CD14-positive monocyte (primary cell): ENCODE measurements around the gene AHR. TPM values are rescaled to one million over a fixed set of nuclear protein-coding genes. Genes with fewer than 3 reads are reported as not detected.
A peak's percentile ranks its signal among the peaks of the same experiment; 100 is the strongest.

Experiments
- DNase-seq, 3 donors: peaks; one replicate each; pipeline ENCODE4 v3.0.0-alpha.2; 2011 to 2022
- H2AFZ ChIP-seq: 2 replicates; pipeline ENCODE4 v1.6.0; 2012; ENCODE audit warnings: mild to moderate bottlenecking, low read depth, low read length, inconsistent platforms; ENCODE audit not compliant: insufficient read depth, poor library complexity, severe bottlenecking
- H3K27ac ChIP-seq, 2 donors: 1 replicate in 1 of 2; 2 replicates in 1 of 2; pipeline ENCODE4 v1.5.1; 2012 to 2013; ENCODE audit warnings: low read length in 2 of 2, control low read depth in 1 of 2, inconsistent platforms in 1 of 2, low read depth in 1 of 2, mild to moderate bottlenecking in 1 of 2
- H3K27me3 ChIP-seq, 2 donors: one replicate each; pipeline versions ENCODE4 v1.6.0 to v1.6.1; 2011 to 2013; ENCODE audit warnings: low read length in 2 of 2; ENCODE audit not compliant: control insufficient read depth in 2 of 2, insufficient read depth in 2 of 2
- H3K36me3 ChIP-seq, 2 donors: replicated peaks in 1 of 2; 1 replicate in 1 of 2; 2 replicates in 1 of 2; pipeline versions ENCODE4 v1.5.1 to v1.6.1; 2012 to 2013; ENCODE audit warnings: low read length in 2 of 2, control low read depth in 1 of 2, inconsistent platforms in 1 of 2, mild to moderate bottlenecking in 1 of 2; ENCODE audit not compliant: insufficient read depth in 2 of 2, control insufficient read depth in 1 of 2
- H3K4me1 ChIP-seq, 2 donors: 1 replicate in 1 of 2; 2 replicates in 1 of 2; pipeline versions ENCODE4 v1.5.1 to v1.6.1; 2012 to 2013; ENCODE audit warnings: low read length in 2 of 2, control low read depth in 1 of 2, inconsistent platforms in 1 of 2, mild to moderate bottlenecking in 1 of 2, moderate library complexity in 1 of 2; ENCODE audit not compliant: insufficient read depth in 2 of 2, control insufficient read depth in 1 of 2
- H3K4me2 ChIP-seq: replicated peaks from 2 replicates; pipeline ENCODE3; 2012; ENCODE audit warnings: low read length, moderate library complexity, mild to moderate bottlenecking; ENCODE audit not compliant: poor library complexity, severe bottlenecking; ENCODE audit errors: extremely low read depth
- H3K4me3 ChIP-seq, 3 experiments: fragments of 200-600 bp in 1 of 3; sonication (generic) in 1 of 3; replicated peaks in 1 of 3; 1 replicate in 2 of 3; 2 replicates in 1 of 3; pipeline ENCODE4 v1.5.1; 2011 to 2013; ENCODE audit warnings: low read length in 3 of 3, mild to moderate bottlenecking in 3 of 3, control low read depth in 2 of 3, low read depth in 2 of 3, inconsistent platforms in 1 of 3, moderate library complexity in 1 of 3
- H3K79me2 ChIP-seq: 2 replicates; pipeline ENCODE4 v1.6.0; 2012; ENCODE audit warnings: mild to moderate bottlenecking, control low read depth, inconsistent platforms, low read length, moderate library complexity; ENCODE audit not compliant: insufficient read depth
- H3K9ac ChIP-seq: 2 replicates; pipeline ENCODE4 v1.6.0; 2017; ENCODE audit warnings: low read length, mild to moderate bottlenecking; ENCODE audit not compliant: insufficient read depth, poor library complexity, severe bottlenecking
- H3K9me3 ChIP-seq, 2 donors: replicated peaks in 1 of 2; 1 replicate in 1 of 2; 2 replicates in 1 of 2; pipeline versions ENCODE4 v1.5.1 to v1.6.1; 2012 to 2013; ENCODE audit warnings: low read length in 2 of 2, control low read depth in 1 of 2; ENCODE audit not compliant: control insufficient read depth in 1 of 2, insufficient read depth in 1 of 2
- H4K20me1 ChIP-seq: 2 replicates; pipeline ENCODE4 v1.6.0; 2012; ENCODE audit warnings: mild to moderate bottlenecking, low read length, control low read depth, moderate library complexity; ENCODE audit not compliant: insufficient read depth
- H3K27ac Mint-ChIP-seq, 7 donors: one replicate each; pipeline ENCODE4 v1.8.0; 2020; ENCODE audit warnings: mild to moderate bottlenecking in 7 of 7, mixed read lengths in 7 of 7, moderate library complexity in 6 of 7, inconsistent platforms in 2 of 7
- H3K27me3 Mint-ChIP-seq, 3 donors: one replicate each; pipeline ENCODE4 v1.8.0; 2021 to 2022; ENCODE audit warnings: low read depth in 3 of 3, mild to moderate bottlenecking in 3 of 3, mixed read lengths in 3 of 3, moderate library complexity in 3 of 3, inconsistent platforms in 1 of 3
- H3K36me3 Mint-ChIP-seq, 2 donors: one replicate each; pipeline ENCODE4 v1.8.0; 2020; ENCODE audit warnings: mixed read lengths in 2 of 2, inconsistent platforms in 1 of 2, mild to moderate bottlenecking in 1 of 2
- H3K4me1 Mint-ChIP-seq: one replicate; pipeline ENCODE4 v1.8.0; 2020; ENCODE audit warnings: mild to moderate bottlenecking, mixed read lengths
- H3K4me3 Mint-ChIP-seq, 2 donors: one replicate each; pipeline ENCODE4 v1.8.0; 2020; ENCODE audit warnings: mild to moderate bottlenecking in 2 of 2, mixed read lengths in 2 of 2, moderate library complexity in 1 of 2
- H3K9me3 Mint-ChIP-seq, 7 donors: one replicate each; pipeline ENCODE4 v1.8.0; 2020 to 2022; ENCODE audit warnings: mixed read lengths in 7 of 7, mild to moderate bottlenecking in 6 of 7, moderate library complexity in 6 of 7, inconsistent platforms in 2 of 7
- WGBS: methylation state at CpG from one replicate; pipeline ENCODE4 v1.1.5; 2013; ENCODE audit warnings: missing lambda C conversion rate; ENCODE audit not compliant: insufficient coverage; 5-methylcytosine and 5-hydroxymethylcytosine counted together
- intact Hi-C, 2 donors: fragments of 100-400 bp; cut with micrococcal nuclease; formaldehyde crosslinking; loops; one replicate each; pipeline versions ENCODE4 v1.15.0 to v1.15.1; 2023
- polyA plus RNA-seq, 3 donors: library from polyadenylated mRNA; depleted of rRNA in 1 of 3; unstranded in 2 of 3; stranded (reverse) in 1 of 3; fragments of 300-500 nt in 2 of 3; fragments of >200 nt in 1 of 3; fragmentation: Illumina TruSeq in 2 of 3; gene quantifications; 1 replicate in 2 of 3; 2 replicates in 1 of 3; pipeline ENCODE4 v1.2.3, GENCODE V29; 2012 to 2021
- TF ChIP-seq, protein P1 (sequence below): fragments of 200-600 bp; IDR thresholded peaks from one replicate; pipeline ENCODE4 v1.8.0; 2022; ENCODE audit warnings: antibody characterized with exemption, mild to moderate bottlenecking

The AHR gene
- polyA plus RNA-seq, 3 donors, result 42.4 to 56.6 (median 54.1) TPM

DNA sequence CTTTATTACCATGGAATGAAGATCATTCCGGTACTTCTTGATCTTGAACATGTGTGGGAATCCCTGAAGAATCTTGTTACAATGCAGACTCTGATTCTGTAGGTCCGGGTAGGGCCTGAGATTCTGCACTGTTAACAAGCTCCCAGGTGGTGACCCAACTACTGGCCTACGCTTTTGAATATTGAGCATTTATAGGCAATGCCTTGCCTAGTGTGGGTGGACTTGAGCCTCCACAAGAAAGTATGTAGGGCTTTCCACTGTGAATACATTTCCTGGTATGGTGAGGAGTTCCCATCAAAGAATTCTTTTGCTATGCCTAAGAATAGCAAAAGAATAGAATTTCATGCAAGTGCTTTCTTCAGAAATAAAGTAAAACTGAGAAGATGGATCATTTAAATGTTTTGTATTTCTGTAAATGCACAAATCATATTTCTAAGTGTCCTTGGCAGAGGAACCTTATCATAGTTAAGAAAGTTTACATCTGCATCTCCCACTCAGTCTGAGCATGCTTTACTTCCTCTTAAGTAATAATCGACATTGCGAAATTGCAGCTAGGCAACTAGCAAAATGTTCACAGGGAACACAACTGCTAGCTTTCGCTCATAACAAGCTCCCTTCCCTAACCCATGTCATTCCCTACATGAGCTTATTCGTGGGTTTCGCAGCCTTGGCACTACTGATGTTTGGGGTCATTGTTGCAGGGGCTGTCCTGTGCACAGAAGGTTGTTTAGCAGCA lies 71.4 kb downstream of the AHR start:
- Histone ChIP-seq H3K9me3 (no peaks in the 10 kb centered on the region), H3K36me3 (no peaks in the 10 kb centered on the region), H3K79me2 (no peaks in the 10 kb centered on the region), H2AFZ (peak overlapping the region; percentile 44), H3K4me1 (peaks cover 32 to 38% of the 10 kb centered on the region in 2 donors), H3K4me3 (peak overlapping the region in 1 of 3 experiments; percentile 46), H3K27ac (peak overlapping the region; percentile 77 to 92), H4K20me1 (no peaks in the 10 kb centered on the region), H3K9ac (peak overlapping the region; percentile 5), H3K27me3 (no peaks in the 10 kb centered on the region), H3K4me2 (peak overlapping the region; percentile 48)
- peaks cover 0 to 2% (median 1%) of the 10 kb centered on the region in 3 donors for H3K27me3 Mint-ChIP-seq
- TF ChIP-seq, protein P1, sequence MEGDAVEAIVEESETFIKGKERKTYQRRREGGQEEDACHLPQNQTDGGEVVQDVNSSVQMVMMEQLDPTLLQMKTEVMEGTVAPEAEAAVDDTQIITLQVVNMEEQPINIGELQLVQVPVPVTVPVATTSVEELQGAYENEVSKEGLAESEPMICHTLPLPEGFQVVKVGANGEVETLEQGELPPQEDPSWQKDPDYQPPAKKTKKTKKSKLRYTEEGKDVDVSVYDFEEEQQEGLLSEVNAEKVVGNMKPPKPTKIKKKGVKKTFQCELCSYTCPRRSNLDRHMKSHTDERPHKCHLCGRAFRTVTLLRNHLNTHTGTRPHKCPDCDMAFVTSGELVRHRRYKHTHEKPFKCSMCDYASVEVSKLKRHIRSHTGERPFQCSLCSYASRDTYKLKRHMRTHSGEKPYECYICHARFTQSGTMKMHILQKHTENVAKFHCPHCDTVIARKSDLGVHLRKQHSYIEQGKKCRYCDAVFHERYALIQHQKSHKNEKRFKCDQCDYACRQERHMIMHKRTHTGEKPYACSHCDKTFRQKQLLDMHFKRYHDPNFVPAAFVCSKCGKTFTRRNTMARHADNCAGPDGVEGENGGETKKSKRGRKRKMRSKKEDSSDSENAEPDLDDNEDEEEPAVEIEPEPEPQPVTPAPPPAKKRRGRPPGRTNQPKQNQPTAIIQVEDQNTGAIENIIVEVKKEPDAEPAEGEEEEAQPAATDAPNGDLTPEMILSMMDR, result no peak
- peak; percentile 79 to 95 (median 85) for DNase-seq
- H3K9me3 Mint-ChIP-seq, result peaks cover 0 to 3% (median 0%) of the 10 kb centered on the region in 7 donors
- WGBS, result 22% methylated on average over 5 of the region's 8 CpGs
- H3K4me1 Mint-ChIP-seq, result peaks cover 39% of the 10 kb centered on the region
- peaks cover 0 to 4% of the 10 kb centered on the region in 2 donors for H3K36me3 Mint-ChIP-seq
- H3K4me3 Mint-ChIP-seq, result peak overlapping the region in 1 of 2 donors; percentile 72
- intact Hi-C loops, result loop anchor here (5.0 kb wide), 1 partner anchor 37 kb away; no protein-coding TSS in a partner anchor
- H3K27ac Mint-ChIP-seq, result peak overlapping the region; percentile 89 to 99 (median 97)

DNA sequence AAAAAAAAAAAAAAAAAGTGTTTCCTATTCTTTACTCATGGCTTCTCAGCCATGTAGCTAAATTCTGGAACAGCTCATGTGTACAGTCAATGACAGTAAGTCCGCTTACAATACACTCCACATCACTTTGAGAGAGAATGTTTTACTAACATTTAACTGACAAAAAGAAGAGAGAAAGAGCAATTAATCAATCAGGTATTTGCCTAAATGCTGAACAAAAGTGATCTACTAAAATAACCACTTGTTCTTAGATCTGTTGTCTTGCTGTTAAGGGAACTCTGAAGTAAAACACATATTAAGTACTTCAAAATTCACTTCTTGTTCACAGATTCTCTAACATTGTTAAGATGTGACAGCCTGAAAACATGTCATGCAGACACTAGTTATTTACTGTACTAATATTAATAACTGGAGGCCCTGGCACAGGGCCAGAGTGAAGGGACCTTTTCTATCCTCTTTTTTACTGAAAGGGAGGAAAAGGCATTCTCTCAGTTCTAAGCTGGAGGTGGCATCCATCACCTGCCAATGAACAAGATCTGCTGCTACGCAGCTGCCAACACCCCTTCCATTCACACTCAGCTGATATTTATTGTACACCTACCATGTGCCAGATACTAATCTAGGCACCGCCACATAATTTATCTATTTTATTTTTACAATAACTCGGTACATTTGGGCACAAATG lies 72.6 kb downstream of the AHR start:
- DNase-seq, result no peak
- H4K20me1 ChIP-seq, result no peaks in the 10 kb centered on the region
- Mint-ChIP-seq H3K4me3 (no peak overlapping the region), H3K4me1 (peaks cover 39% of the 10 kb centered on the region), H3K27ac (peak overlapping the region; percentile 88 to 99 (median 97)), H3K9me3 (peaks cover 0 to 2% (median 0%) of the 10 kb centered on the region in 7 donors), H3K27me3 (peaks cover 0 to 2% (median 0%) of the 10 kb centered on the region in 3 donors), H3K36me3 (peaks cover 0 to 4% of the 10 kb centered on the region in 2 donors)
- no peak overlapping the region for H3K4me2 ChIP-seq
- peak overlapping the region in 1 of 3 experiments; percentile 46 for H3K4me3 ChIP-seq
- no peaks in the 10 kb centered on the region for H3K79me2 ChIP-seq
- H3K27me3 ChIP-seq, result no peaks in the 10 kb centered on the region
- H3K9me3 ChIP-seq, result no peaks in the 10 kb centered on the region
- no CpG with 5 or more reads among the region's 4 CpGs for WGBS
- H2AFZ ChIP-seq, result peak overlapping the region; percentile 44
- TF ChIP-seq, protein P1, result no peak
- H3K36me3 ChIP-seq, result no peaks in the 10 kb centered on the region
- no peak overlapping the region for H3K9ac ChIP-seq
- H3K27ac ChIP-seq, result peak overlapping the region in 1 of 2 donors; percentile 92
- H3K4me1 ChIP-seq, result peaks cover 32 to 38% of the 10 kb centered on the region in 2 donors
- intact Hi-C loops, result loop anchor here (5.0 kb wide), 1 partner anchor 36 kb away; no protein-coding TSS in a partner anchor
